Tibial artery (tissue), 4 donors: ENCODE results near the gene RNU6-1.

ENCODE experiments used
- DNase-seq, 2 donors: peaks; one replicate each; pipeline ENCODE4 v3.0.0-alpha.2; 2019
- H3K27ac ChIP-seq, 2 donors: fragments of 200-600 bp; sonication (generic) in 1 of 2; 1 replicate in 1 of 2; 2 replicates in 1 of 2; pipeline ENCODE4 v1.5.1; 2018 to 2019; ENCODE audit warnings: mild to moderate bottlenecking in 1 of 2
- H3K27me3 ChIP-seq, 2 donors: fragments of 200-600 bp; sonication (generic) in 1 of 2; one replicate each; pipeline versions ENCODE4 v1.5.1 to v1.6.0; 2016 to 2019
- H3K36me3 ChIP-seq, 3 donors: fragments of 200-600 bp; sonication (generic) in 2 of 3; one replicate each; pipeline ENCODE4 v1.5.1; 2016 to 2019; ENCODE audit warnings: mild to moderate bottlenecking in 2 of 3
- H3K4me1 ChIP-seq, 4 donors: fragments of 200-600 bp; sonication (generic) in 2 of 4; 1 replicate in 3 of 4; 2 replicates in 1 of 4; pipeline ENCODE4 v1.5.1; 2016 to 2019
- H3K4me3 ChIP-seq, 2 donors: fragments of 200-600 bp; sonication (generic) in 1 of 2; 1 replicate in 1 of 2; 2 replicates in 1 of 2; pipeline ENCODE4 v1.5.1; 2018 to 2019; ENCODE audit warnings: mild to moderate bottlenecking in 2 of 2
- H3K9me3 ChIP-seq, 3 donors: fragments of 200-600 bp; sonication (generic) in 1 of 3; one replicate each; pipeline ENCODE4 v1.5.1; 2016 to 2019
- CTCF ChIP-seq, 2 experiments: fragments of 200-600 bp in 1 of 2; fragments of 450-650 bp in 1 of 2; IDR thresholded peaks; one replicate each; pipeline ENCODE4 v1.5.1; 2017 to 2019; ENCODE audit warnings: antibody characterized with exemption in 2 of 2, mild to moderate bottlenecking in 1 of 2, moderate library complexity in 1 of 2
- intact Hi-C: fragments of 100-400 bp; cut with DNase I; formaldehyde crosslinking; loops from one replicate; pipeline ENCODE4 v1.15.0; 2023; ENCODE audit warnings: low total_unique reads

RNU6-1 gene

GRCh38 chr15:67850336-67850735, 10.5 kb upstream of the RNU6-1 start:
- Histone ChIP-seq H3K4me3 (no peak overlapping the region), H3K4me1 (no peaks in the 10 kb centered on the region), H3K9me3 (peaks cover 0 to 4% (median 0%) of the 10 kb centered on the region in 3 donors), H3K27me3 (no peaks in the 10 kb centered on the region), H3K36me3 (no peaks in the 10 kb centered on the region), H3K27ac (no peak overlapping the region)
- no peak for DNase-seq
- intact Hi-C loops, result no loop called here
- no peak for TF ChIP-seq CTCF (IDR thresholded peaks at IDR 0.05)

GRCh38 chr15:67849538-67849937, 9.7 kb upstream of the RNU6-1 start:
- no peak for TF ChIP-seq CTCF (IDR thresholded peaks at IDR 0.05)
- no peaks in the 10 kb centered on the region for H3K36me3 ChIP-seq

GRCh38 chr15:67845974-67846373, 6.1 kb upstream of the RNU6-1 start:
- no peaks in the 10 kb centered on the region for H3K36me3 ChIP-seq
- H3K27ac ChIP-seq, result no peak overlapping the region
- no peaks in the 10 kb centered on the region for H3K27me3 ChIP-seq
- peaks cover 0 to 8% (median 3%) of the 10 kb centered on the region in 4 donors for H3K4me1 ChIP-seq
- peaks cover 0 to 4% (median 0%) of the 10 kb centered on the region in 3 donors for H3K9me3 ChIP-seq
- H3K4me3 ChIP-seq, result no peak overlapping the region
- intact Hi-C loops, result no loop called here
- no peak for TF ChIP-seq CTCF (IDR thresholded peaks at IDR 0.05)
- peak in 1 of 2 donors; percentile 12 for DNase-seq

More at GRCh38 chr15:67849538-67849937, 9.7 kb upstream of the RNU6-1 start:
- peaks cover 0 to 4% (median 0%) of the 10 kb centered on the region in 3 donors for H3K9me3 ChIP-seq
- H3K27ac ChIP-seq, result no peak overlapping the region
- no peaks in the 10 kb centered on the region for H3K4me1 ChIP-seq
- no peak overlapping the region for H3K4me3 ChIP-seq
- intact Hi-C loops, result no loop called here
- H3K27me3 ChIP-seq, result no peaks in the 10 kb centered on the region
- DNase-seq, result no peak

GRCh38 chr15:67843571-67844387, 3.9 kb upstream of the RNU6-1 start:
- Histone ChIP-seq H3K4me3 (no peak overlapping the region), H3K36me3 (no peaks in the 10 kb centered on the region), H3K27me3 (no peaks in the 10 kb centered on the region), H3K4me1 (peaks cover 0 to 14% (median 8%) of the 10 kb centered on the region in 4 donors), H3K9me3 (no peaks in the 10 kb centered on the region), H3K27ac (no peak overlapping the region)
- intact Hi-C loops, result no loop called here
- DNase-seq, result peak in 1 of 2 donors; percentile 31
- no peak for TF ChIP-seq CTCF (IDR thresholded peaks at IDR 0.05)

- Histone ChIP-seq H3K27ac (no peak overlapping the region), H3K27me3 (no peaks in the 10 kb centered on the region), H3K36me3 (no peaks in the 10 kb centered on the region), H3K9me3 (no peaks in the 10 kb centered on the region), H3K4me3 (no peak overlapping the region), H3K4me1 (peaks cover 0 to 20% (median 11%) of the 10 kb centered on the region in 4 donors)
- DNase-seq, result peak in 1 of 2 donors; percentile 57
- TF ChIP-seq CTCF (IDR thresholded peaks at IDR 0.05), result no peak
- intact Hi-C loops, result no loop called here
These were observed 3.3 kb upstream of the RNU6-1 start for GRCh38 chr15:67843092-67843501.
